COLO668 (cell line): ENCODE data around the gene MUC6.
A peak's percentile ranks its signal among the peaks of the same experiment; 100 is the strongest.
"Not testable (repeated sequence)": the region's sequence is repeated elsewhere in the genome, so short reads cannot be mapped to it uniquely, and the experiment has no call there.

Experiments
- DNase-seq: peaks from one replicate; lab custom pipeline; 2025; ENCODE audit not compliant: unreplicated experiment; lab: John Stamatoyannopoulos, UW

MUC6 gene

GRCh38 chr11:1025410-1026162 is 10.9 kb downstream of the MUC6 start:
- no peak for DNase-seq

- DNase-seq: no peak
These were observed 11.7 kb downstream of the MUC6 start for GRCh38 chr11:1024597-1025409.

- DNase-seq: no peak
These were observed 12.5 kb downstream of the MUC6 start for GRCh38 chr11:1023811-1024596.

- DNase-seq: no peak
These were observed 13.4 kb downstream of the MUC6 start for GRCh38 chr11:1022908-1023810.

- DNase-seq: no peak
These were observed 14.1 kb downstream of the MUC6 start for GRCh38 chr11:1022411-1022810.

- DNase-seq: no peak
These were observed 16.2 kb downstream of the MUC6 start for GRCh38 chr11:1020211-1020905.

GRCh38 chr11:1019321-1019910 is 17.1 kb downstream of the MUC6 start:
- DNase-seq: no peak

- DNase-seq: no peak
These were observed 18.4 kb downstream of the MUC6 start for GRCh38 chr11:1018091-1018490.

GRCh38 chr11:1017269-1018005 is 19.1 kb downstream of the MUC6 start:
- no peak for DNase-seq

- DNase-seq: not testable (repeated sequence)
These were observed 19.9 kb downstream of the MUC6 start for GRCh38 chr11:1016610-1017126.

GRCh38 chr11:1015826-1016545 is 20.5 kb downstream of the MUC6 start:
- DNase-seq: no peak

- DNase-seq: no peak
These were observed 21.5 kb downstream of the MUC6 start for GRCh38 chr11:1015064-1015463.

- no peak for DNase-seq
These were observed 22.2 kb downstream of the MUC6 start for GRCh38 chr11:1014276-1014675.

- no peak for DNase-seq
These were observed 22.9 kb downstream of the MUC6 start for GRCh38 chr11:1013631-1013935.

GRCh38 chr11:1012740-1013630 is 23.5 kb downstream of the MUC6 start:
- DNase-seq: peak; percentile 79

- no peak for DNase-seq
These were observed 24.2 kb downstream of the MUC6 start for GRCh38 chr11:1012291-1012690.

GRCh38 chr11:1011320-1011698 is 25.2 kb downstream of the MUC6 start:
- peak; percentile 74 for DNase-seq
